Measurements from ENCODE around the gene C1QL1. TPM values are rescaled to one million over a fixed set of nuclear protein-coding genes. Genes with fewer than 3 reads are reported as not detected.

C1QL1 gene
- total and polyA plus RNA-seq, 3 donors from 2014 or later, result 0.74 to 1.7 (median 1.3) TPM

DNA sequence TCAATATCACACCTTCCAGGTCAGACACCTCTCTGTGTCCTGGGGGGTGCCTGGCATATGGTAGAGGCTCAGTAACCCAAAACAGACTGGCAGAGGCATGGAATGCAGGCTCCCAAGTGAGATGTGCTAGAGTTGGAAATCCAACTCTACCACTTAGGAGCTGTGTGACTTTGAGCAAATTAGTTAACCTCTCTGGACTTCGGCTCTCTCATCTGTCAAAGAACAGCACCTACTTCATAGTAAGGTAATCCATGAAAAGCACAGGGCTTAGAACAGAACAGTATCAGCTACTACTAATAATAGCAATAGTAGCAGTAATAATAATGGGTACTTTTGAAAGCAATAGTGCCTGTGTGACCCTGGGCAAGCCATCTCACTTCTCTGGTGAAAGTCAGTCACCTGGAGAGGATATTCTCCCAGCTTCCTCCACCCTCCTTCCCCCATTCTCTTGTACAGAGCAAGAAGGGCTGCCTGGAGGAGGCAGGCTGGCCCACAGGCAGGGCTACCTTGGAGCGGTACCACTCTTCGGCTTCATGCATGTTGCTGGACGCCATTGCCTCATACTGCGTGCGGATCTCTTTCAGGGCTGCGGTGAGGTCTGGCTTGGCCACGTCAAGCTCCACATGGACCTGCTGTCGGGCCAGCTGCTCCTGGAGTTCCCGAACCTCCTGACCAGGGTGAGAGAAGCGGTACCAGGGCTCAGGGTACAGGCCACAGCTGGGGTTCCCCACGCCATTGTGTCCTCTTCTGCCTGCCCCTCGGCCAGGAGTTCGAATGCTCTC, 55.1 kb downstream of the C1QL1 start:
- no peaks in the 10 kb centered on the region for H3K27me3 ChIP-seq
- no peaks in the 10 kb centered on the region for H3K9me3 ChIP-seq
- H3K4me3 ChIP-seq, result no peak overlapping the region
- intact Hi-C loops (cut with DNase I; ENCODE audit: low total_unique reads), result no loop called here
- no peak overlapping the region for H3K27ac ChIP-seq
- WGBS, 2 donors, result 96 to 97% methylated on average over 9 to 14 of the region's 14 CpGs
- H3K36me3 ChIP-seq (ENCODE audit: low read depth, missing control alignments), result no peaks in the 10 kb centered on the region
- DNase-seq, result no peak
- no peak for TF ChIP-seq POLR2A (IDR thresholded peaks at IDR 0.05)
- TF ChIP-seq, protein P1, sequence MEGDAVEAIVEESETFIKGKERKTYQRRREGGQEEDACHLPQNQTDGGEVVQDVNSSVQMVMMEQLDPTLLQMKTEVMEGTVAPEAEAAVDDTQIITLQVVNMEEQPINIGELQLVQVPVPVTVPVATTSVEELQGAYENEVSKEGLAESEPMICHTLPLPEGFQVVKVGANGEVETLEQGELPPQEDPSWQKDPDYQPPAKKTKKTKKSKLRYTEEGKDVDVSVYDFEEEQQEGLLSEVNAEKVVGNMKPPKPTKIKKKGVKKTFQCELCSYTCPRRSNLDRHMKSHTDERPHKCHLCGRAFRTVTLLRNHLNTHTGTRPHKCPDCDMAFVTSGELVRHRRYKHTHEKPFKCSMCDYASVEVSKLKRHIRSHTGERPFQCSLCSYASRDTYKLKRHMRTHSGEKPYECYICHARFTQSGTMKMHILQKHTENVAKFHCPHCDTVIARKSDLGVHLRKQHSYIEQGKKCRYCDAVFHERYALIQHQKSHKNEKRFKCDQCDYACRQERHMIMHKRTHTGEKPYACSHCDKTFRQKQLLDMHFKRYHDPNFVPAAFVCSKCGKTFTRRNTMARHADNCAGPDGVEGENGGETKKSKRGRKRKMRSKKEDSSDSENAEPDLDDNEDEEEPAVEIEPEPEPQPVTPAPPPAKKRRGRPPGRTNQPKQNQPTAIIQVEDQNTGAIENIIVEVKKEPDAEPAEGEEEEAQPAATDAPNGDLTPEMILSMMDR (IDR thresholded peaks at IDR 0.05), result no peak
- peaks cover 9% of the 10 kb centered on the region for H3K4me1 ChIP-seq

DNA sequence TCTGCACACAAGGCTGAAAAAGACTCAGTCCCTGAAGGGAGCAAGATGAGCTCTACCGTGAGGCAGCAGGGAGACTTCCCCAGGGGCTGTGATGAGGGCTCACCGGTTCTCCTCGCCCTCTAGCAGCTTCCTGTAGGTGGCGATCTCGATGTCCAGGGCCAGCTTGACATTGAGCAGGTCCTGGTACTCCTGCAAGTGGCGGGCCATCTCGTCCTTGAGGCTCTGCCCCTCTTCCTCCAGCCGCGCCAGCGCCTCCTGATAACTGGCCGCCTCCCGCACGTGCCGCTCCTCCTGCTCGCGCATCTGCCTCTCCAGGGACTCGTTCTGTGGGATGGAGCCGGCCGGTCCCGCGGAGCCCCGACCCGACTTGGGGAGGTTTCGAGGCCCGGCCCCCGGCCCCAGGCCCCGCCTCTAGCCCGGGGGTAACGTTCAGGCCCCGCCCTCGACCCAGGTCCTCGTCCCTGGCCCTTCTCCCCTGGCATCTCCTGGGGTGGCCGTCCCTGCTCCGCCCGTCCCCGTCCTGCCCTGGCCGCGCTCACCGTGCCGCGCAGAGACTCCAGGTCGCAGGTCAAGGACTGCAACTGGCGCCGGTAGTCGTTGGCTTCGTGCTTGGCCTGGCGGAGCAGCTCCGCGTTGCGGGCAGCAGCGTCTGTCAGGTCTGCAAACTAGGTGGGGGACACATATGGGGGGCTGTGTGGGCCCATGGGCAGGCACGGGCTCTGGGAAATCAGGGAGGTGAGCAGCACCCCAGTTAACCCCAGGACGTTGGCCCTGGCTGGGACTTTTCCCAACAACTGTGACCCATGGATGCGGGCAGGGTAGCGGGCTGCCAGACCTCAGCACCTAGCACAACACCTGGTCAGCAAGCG, 56.7 kb downstream of the C1QL1 start:
- Histone ChIP-seq H3K9me3 (no peaks in the 10 kb centered on the region), H3K4me1 (peaks cover 9% of the 10 kb centered on the region), H3K27ac (no peak overlapping the region), H3K36me3 (ENCODE audit: low read depth, missing control alignments) (no peaks in the 10 kb centered on the region), H3K4me3 (peak overlapping the region; percentile 26 to 40), H3K27me3 (no peaks in the 10 kb centered on the region)
- peak; percentile 84 for DNase-seq
- intact Hi-C loops (cut with DNase I; ENCODE audit: low total_unique reads), result no loop called here
- WGBS, 2 donors, result 9 to 43% methylated on average over 6 to 54 of the region's 56 CpGs
- TF ChIP-seq, protein P1 (IDR thresholded peaks at IDR 0.05), result peak in 1 of 3 experiments; percentile 38
- no peak for TF ChIP-seq POLR2A (IDR thresholded peaks at IDR 0.05)

DNA sequence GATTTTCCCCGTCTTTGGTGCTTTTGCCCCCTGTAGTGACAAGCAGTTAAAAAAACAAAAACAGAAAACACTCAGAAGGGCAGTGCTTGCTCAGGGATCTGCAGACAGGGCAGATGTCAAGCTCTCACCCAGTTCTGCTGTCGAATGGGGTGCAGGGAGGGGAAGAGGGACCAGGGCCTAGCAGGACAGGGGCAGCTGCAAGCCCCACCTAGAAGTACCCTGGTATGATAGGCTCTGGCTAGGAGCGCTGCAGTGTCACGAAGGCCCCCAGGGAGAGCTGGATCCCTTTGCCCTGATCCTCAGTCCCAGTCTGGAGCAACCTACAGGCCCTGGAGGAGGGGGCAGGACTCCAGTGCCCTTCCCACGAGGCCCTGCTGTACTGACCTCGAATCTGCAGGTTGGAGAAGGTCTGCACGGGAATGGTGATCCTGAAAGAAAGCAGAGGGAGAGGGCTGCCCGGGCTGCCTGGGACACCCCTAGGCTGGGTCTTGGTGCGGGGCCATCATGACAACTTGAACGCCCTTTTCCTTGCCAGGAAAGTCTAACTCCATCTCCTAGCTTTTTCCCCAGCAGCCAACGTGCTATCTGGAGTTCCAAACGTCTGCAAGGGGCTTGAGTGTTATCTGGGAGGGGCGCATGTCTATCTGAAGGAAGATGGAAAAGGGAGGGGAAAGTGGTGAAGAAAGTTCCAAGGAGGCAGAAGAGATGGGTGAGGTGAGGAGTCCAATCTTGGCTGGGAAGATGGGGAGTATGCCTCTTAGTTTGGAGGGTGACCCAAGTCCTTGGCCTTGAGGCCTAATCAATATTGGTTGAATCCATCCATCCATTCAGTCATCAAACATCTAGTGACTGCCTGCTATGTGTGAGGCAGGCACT, 57.6 kb downstream of the C1QL1 start:
- H3K27me3 ChIP-seq, result no peaks in the 10 kb centered on the region
- TF ChIP-seq, protein P1 (IDR thresholded peaks at IDR 0.05), result no peak
- TF ChIP-seq POLR2A (IDR thresholded peaks at IDR 0.05), result no peak
- no peaks in the 10 kb centered on the region for H3K36me3 ChIP-seq (ENCODE audit: low read depth, missing control alignments)
- no peak overlapping the region for H3K4me3 ChIP-seq
- no peak for DNase-seq
- 84 to 86% methylated on average over 10 to 13 of the region's 13 CpGs for WGBS, 2 donors
- no peak overlapping the region for H3K27ac ChIP-seq
- intact Hi-C loops (cut with DNase I; ENCODE audit: low total_unique reads), result no loop called here
- peaks cover 9% of the 10 kb centered on the region for H3K4me1 ChIP-seq
- no peaks in the 10 kb centered on the region for H3K9me3 ChIP-seq

Small RNA genes within 50 kb of the gene (microRNA-seq; reads per million reads assigned to microRNA genes)
- gene MIR6783 (ENCODE audit: borderline number of aligned reads in 2 of 2, borderline replicate concordance in 1 of 2), result 0 reads per million in 2 donors

Small RNA genes within 50 kb of the gene (small RNA-seq; reads per million reads assigned to genes)
- gene AC015936.2, result 0 reads per million in 2 donors
- 0 reads per million in 2 donors for gene MIR6783

Other genes with a start within 250 kb of the C1QL1 start
- 1 to 10 TPM; 7.6 TPM for gene ADAM11, start 209.3 kb downstream of the C1QL1 start, total RNA-seq
- gene ADAM11, start 209.3 kb downstream of the C1QL1 start, polyA plus RNA-seq (ENCODE audit: insufficient read depth, low read depth, low replicate concordance), result 4.9 TPM
- 10 to 100 TPM; 16.9 to 21.0 TPM for gene GJC1, start 138.0 kb downstream of the C1QL1 start, total RNA-seq
- gene GJC1, start 138.0 kb downstream of the C1QL1 start, polyA plus RNA-seq (ENCODE audit: insufficient read depth, low read depth, low replicate concordance), result 19.3 TPM
- gene HIGD1B, start 120.4 kb downstream of the C1QL1 start, total RNA-seq, result under 1 TPM in 1 of 2 donors, not detected in 1; 0.81 TPM
- gene HIGD1B, start 120.4 kb downstream of the C1QL1 start, polyA plus RNA-seq (ENCODE audit: insufficient read depth, low read depth, low replicate concordance), result 2.6 TPM
- gene EFTUD2, start 68.9 kb downstream of the C1QL1 start, total RNA-seq, result 100 to 1,000 TPM; 124 to 131 TPM
- gene EFTUD2, start 68.9 kb downstream of the C1QL1 start, polyA plus RNA-seq (ENCODE audit: insufficient read depth, low read depth, low replicate concordance), result 95.5 TPM
- under 1 TPM; 0.55 to 0.62 TPM for gene GFAP, start 52.8 kb downstream of the C1QL1 start, total RNA-seq
- gene GFAP, start 52.8 kb downstream of the C1QL1 start, polyA plus RNA-seq (ENCODE audit: insufficient read depth, low read depth, low replicate concordance), result 0.91 TPM
- 1 to 10 TPM; 3.7 to 6.0 TPM for gene KIF18B, start 20.5 kb downstream of the C1QL1 start, total RNA-seq
- 4.7 TPM for gene KIF18B, start 20.5 kb downstream of the C1QL1 start, polyA plus RNA-seq (ENCODE audit: insufficient read depth, low read depth, low replicate concordance)
- gene DCAKD, start 83.3 kb upstream of the C1QL1 start, total RNA-seq, result 10 to 100 TPM; 63.1 to 72.5 TPM
- gene DCAKD, start 83.3 kb upstream of the C1QL1 start, polyA plus RNA-seq (ENCODE audit: insufficient read depth, low read depth, low replicate concordance), result 33.2 TPM
- 10 to 100 TPM; 76.1 to 79.0 TPM for gene NMT1, start 93.0 kb upstream of the C1QL1 start, total RNA-seq
- gene NMT1, start 93.0 kb upstream of the C1QL1 start, polyA plus RNA-seq (ENCODE audit: insufficient read depth, low read depth, low replicate concordance), result 143 TPM
- gene PLCD3, start 164.2 kb upstream of the C1QL1 start, total RNA-seq, result 100 to 1,000 TPM in 1 of 2 donors, 10 to 100 TPM in 1; 86.3 to 106 TPM
- 62.2 TPM for gene PLCD3, start 164.2 kb upstream of the C1QL1 start, polyA plus RNA-seq (ENCODE audit: insufficient read depth, low read depth, low replicate concordance)
- gene ACBD4, start 167.4 kb upstream of the C1QL1 start, total RNA-seq, result 1 to 10 TPM; 8.3 to 9.1 TPM
- gene ACBD4, start 167.4 kb upstream of the C1QL1 start, polyA plus RNA-seq (ENCODE audit: insufficient read depth, low read depth, low replicate concordance), result 7.5 TPM
- gene HEXIM1, start 180.2 kb upstream of the C1QL1 start, total RNA-seq, result 10 to 100 TPM; 51.8 to 68.8 TPM
- 38.8 TPM for gene HEXIM1, start 180.2 kb upstream of the C1QL1 start, polyA plus RNA-seq (ENCODE audit: insufficient read depth, low read depth, low replicate concordance)
- 10 to 100 TPM; 35.9 to 47.7 TPM for gene HEXIM2, start 193.6 kb upstream of the C1QL1 start, total RNA-seq
- gene HEXIM2, start 193.6 kb upstream of the C1QL1 start, polyA plus RNA-seq (ENCODE audit: insufficient read depth, low read depth, low replicate concordance), result 76.8 TPM

Data from testis (tissue), 3 donors.